HEK293T (cell line): Measurements from ENCODE around the gene GAREM1.
"Not testable (repeated sequence)": the region's sequence is repeated elsewhere in the genome, so short reads cannot be mapped to it uniquely, and the experiment has no call there.

Source experiments
- CTCF ChIA-PET: fragments of 350-600 bp; formaldehyde crosslinking; extraction: SDS; loops from one replicate; lab custom pipeline; 2021; ENCODE audit warnings: antibody characterized with exemption, inconsistent platforms; lab: Yijun Ruan, JAX
- POLR2A ChIA-PET: fragments of 350-600 bp; formaldehyde crosslinking; extraction: SDS; loops from one replicate; lab custom pipeline; 2020; ENCODE audit warnings: antibody characterized with exemption, inconsistent platforms; lab: Yijun Ruan, JAX
- DNase-seq: peaks from one replicate; pipeline ENCODE4 v3.0.0; 2012; ENCODE audit warnings: mixed read lengths; ENCODE audit errors: extremely low spot score
- ARNT ChIP-seq: fragments of 450-650 bp; IDR thresholded peaks from 2 replicates; pipeline ENCODE4 v1.6.1; 2017; ENCODE audit warnings: mild to moderate bottlenecking
- BHLHE40 ChIP-seq: fragments of 450-650 bp; IDR thresholded peaks from 2 replicates; pipeline ENCODE4 v1.6.1; 2016; ENCODE audit warnings: mild to moderate bottlenecking, moderate library complexity, borderline replicate concordance
- CTBP1 ChIP-seq: fragments of 450-650 bp; IDR thresholded peaks from 2 replicates; pipeline ENCODE4 v1.6.1; 2016; ENCODE audit warnings: borderline replicate concordance
- ELF4 ChIP-seq: fragments of 450-650 bp; IDR thresholded peaks from 2 replicates; pipeline ENCODE4 v1.6.1; 2017; ENCODE audit warnings: antibody characterized with exemption
- FOXA1 ChIP-seq: fragments of 450-650 bp; IDR thresholded peaks from 2 replicates; pipeline ENCODE4 v1.6.1; 2016; ENCODE audit warnings: mild to moderate bottlenecking
- FOXK2 ChIP-seq: fragments of 450-650 bp; IDR thresholded peaks from 2 replicates; pipeline ENCODE4 v1.6.1; 2016; ENCODE audit warnings: mild to moderate bottlenecking
- FOXM1 ChIP-seq: fragments of 450-650 bp; IDR thresholded peaks from 2 replicates; pipeline ENCODE4 v1.6.1; 2017; ENCODE audit warnings: mild to moderate bottlenecking, borderline replicate concordance
- HDGF ChIP-seq: fragments of 450-650 bp; IDR thresholded peaks from 2 replicates; pipeline ENCODE4 v1.6.1; 2017; ENCODE audit warnings: antibody characterized with exemption, borderline replicate concordance
- L3MBTL2 ChIP-seq: fragments of 450-650 bp; conservative IDR thresholded peaks from 2 replicates; pipeline ENCODE4 v1.6.1; 2016; ENCODE audit warnings: mild to moderate bottlenecking
- LEF1 ChIP-seq: fragments of 450-650 bp; IDR thresholded peaks from 2 replicates; pipeline ENCODE4 v1.6.1; 2017; ENCODE audit warnings: mild to moderate bottlenecking, borderline replicate concordance
- NFRKB ChIP-seq: fragments of 450-650 bp; IDR thresholded peaks from 2 replicates; pipeline ENCODE4 v1.6.1; 2016; ENCODE audit warnings: mild to moderate bottlenecking, moderate library complexity
- SP1 ChIP-seq: fragments of 450-650 bp; IDR thresholded peaks from 2 replicates; pipeline ENCODE4 v1.6.1; 2017
- SUZ12 ChIP-seq: fragments of 450-650 bp; IDR thresholded peaks from 2 replicates; pipeline ENCODE4 v1.6.1; 2016; ENCODE audit warnings: mild to moderate bottlenecking
- TARDBP ChIP-seq: fragments of 450-650 bp; IDR thresholded peaks from 2 replicates; pipeline ENCODE4 v1.6.1; 2016
- ZNF384 ChIP-seq: fragments of 450-650 bp; IDR thresholded peaks from 2 replicates; pipeline ENCODE4 v1.6.1; 2016
- TF ChIP-seq, protein P1 (sequence below): fragments of 450-650 bp; IDR thresholded peaks from 2 replicates; pipeline ENCODE4 v1.6.1; 2016

GAREM1 gene

DNA sequence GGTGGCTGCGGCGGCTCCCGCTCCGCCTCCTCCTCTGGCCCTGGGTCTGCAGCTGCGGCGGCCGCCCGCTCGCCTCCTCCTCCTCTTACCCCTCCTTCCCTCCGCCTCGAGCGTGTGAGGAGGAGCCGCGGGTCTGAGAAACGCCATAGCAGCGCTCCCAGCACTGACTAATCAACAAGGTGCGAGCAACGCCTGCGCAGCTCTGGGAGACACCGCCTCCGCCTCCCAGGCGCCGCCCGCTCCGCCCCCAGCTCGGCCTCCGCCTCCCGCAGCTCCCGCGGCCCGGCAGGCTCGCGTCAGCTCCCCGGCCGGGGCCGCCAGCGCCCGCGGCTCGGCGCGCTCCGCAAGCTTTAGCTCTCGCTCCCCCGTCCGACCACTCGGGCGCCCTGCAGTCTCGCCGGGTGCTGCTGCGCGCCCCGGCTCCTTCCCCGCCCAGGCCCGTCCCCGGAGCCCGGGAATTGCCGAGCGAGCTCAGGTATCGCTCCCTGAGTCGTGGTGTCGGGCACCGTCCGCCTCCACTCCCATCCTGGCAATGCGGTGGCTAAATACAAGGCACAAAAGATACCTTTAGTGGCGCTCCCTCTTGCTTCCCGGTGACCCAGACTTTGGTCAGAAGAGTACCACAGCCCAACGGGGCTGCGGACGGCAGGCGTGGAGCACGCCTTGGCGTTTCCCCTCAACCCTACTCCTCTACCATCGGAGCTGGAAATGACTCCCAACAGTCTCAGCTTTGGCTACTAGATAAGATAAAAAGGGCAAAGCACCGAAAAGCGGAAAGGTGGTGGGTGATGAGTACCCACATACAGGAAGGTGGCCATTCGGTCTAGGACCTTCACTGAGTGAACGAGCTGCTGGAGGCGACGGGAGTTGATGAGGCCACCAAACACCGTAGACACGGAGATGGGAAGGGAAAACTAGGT, at the start of gene GAREM1:
TSS of gene GAREM1 (minus strand) at position 169 of the 920 bp plus-strand sequence. CDS start 454 bp downstream, outside the sequence.
- POLR2A ChIA-PET, result interaction anchor here (0.5 to 4.2 kb wide), 50 partner anchors 9 to 528 kb away, joined by 3 to 20 read pairs (median 4); partner anchors contain the start of genes RNF125 and TRAPPC8
- CTCF ChIA-PET, result interaction anchor here (0.6 to 4.5 kb wide), 28 partner anchors 10 to 490 kb away, joined by 3 to 42 read pairs (median 4); no protein-coding TSS in a partner anchor
- TF ChIP-seq FOXM1 (peak; percentile 46; the same call in 1 of the 2 replicates), L3MBTL2 (no peak; the same call in 1 of the 2 replicates), LEF1 (peak; percentile 40; the same call in 1 of the 2 replicates)
- peak; percentile 99 for DNase-seq

DNA sequence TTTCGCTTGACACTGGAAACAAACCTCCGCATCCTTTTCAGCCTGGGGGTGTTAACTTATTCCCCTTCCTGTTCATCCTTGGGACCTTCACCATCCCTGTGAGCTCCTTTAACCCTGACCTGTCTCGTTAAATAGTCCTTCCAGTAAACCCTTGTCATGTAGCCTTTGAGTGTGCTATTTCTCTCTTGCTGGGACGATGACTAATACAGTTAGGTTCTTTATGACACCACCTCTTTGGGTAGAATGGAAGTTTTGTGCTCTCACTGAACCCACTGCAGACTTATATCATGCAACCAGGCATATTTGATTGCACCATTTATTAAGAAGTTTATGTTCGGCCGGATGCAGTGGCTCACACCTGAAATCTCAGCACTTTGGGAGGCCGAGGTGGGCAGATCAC, 40.5 kb upstream of the GAREM1 start:
- TF ChIP-seq ELF4 (no peak), HDGF (no peak), NFRKB (no peak)
- CTCF ChIA-PET, result no interaction called here
- POLR2A ChIA-PET, result no interaction called here
- no peak for DNase-seq

DNA sequence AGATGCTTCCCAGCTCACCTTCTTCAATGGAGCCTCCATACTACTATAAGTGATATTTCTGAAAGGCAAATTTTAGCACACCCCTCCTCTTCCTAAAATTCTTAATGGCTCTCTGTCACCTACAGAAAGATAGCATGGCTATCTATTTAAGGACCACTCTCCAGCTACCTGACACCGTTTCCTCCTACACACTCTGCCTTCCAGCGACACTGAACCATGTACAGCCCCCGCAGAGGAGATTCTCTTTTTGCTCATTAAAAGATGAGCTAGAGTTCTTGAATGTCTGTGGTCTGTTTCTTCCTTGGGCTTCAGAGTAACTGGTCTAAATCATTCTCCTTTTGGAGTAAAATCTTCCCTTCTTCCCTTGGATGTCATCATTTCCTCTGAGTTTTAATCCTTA, 38.4 kb upstream of the GAREM1 start:
- ChIA-PET CTCF (interaction anchor here (0.6 to 1.2 kb wide), 2 partner anchors 355 to 482 kb away, joined by 4 to 9 read pairs; no protein-coding TSS in a partner anchor), POLR2A (interaction anchor here (0.9 kb wide), 1 partner anchor 36 kb away, joined by 3 read pairs; no protein-coding TSS in a partner anchor)
- no peak for DNase-seq
- TF ChIP-seq CTBP1 (no peak), HDGF (no peak), NFRKB (no peak), ARNT (no peak), FOXK2 (no peak), SP1 (no peak), SUZ12 (no peak), LEF1 (no peak), FOXA1 (no peak), ELF4 (no peak), ZNF384 (no peak), TARDBP (no peak), BHLHE40 (no peak), L3MBTL2 (no peak), FOXM1 (no peak)
- TF ChIP-seq, protein P1, sequence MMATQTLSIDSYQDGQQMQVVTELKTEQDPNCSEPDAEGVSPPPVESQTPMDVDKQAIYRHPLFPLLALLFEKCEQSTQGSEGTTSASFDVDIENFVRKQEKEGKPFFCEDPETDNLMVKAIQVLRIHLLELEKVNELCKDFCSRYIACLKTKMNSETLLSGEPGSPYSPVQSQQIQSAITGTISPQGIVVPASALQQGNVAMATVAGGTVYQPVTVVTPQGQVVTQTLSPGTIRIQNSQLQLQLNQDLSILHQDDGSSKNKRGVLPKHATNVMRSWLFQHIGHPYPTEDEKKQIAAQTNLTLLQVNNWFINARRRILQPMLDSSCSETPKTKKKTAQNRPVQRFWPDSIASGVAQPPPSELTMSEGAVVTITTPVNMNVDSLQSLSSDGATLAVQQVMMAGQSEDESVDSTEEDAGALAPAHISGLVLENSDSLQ, result no peak

DNA sequence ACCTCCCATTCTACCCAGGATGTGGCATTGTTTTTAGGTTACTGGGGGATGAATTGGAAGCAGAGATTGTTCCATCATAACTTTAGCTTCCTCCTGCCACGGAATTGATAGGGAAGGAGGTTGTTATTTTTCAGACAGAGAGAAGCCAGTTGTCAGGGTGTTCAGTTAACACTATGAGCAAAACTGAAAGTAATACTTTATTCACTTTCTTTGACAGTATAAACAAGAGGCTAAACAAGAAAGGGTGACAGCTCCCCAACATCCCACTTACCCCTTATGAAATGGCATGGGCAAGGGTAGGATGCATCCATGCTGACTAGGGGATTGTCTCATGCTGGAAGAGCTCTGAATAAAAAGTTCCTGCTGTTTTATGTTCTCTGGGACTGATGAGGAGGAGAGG, 36.4 kb upstream of the GAREM1 start:
- CTCF ChIA-PET, result no interaction called here
- no peak for DNase-seq
- TF ChIP-seq SUZ12 (no peak), ARNT (no peak), L3MBTL2 (no peak), TARDBP (no peak), ELF4 (no peak)

DNA sequence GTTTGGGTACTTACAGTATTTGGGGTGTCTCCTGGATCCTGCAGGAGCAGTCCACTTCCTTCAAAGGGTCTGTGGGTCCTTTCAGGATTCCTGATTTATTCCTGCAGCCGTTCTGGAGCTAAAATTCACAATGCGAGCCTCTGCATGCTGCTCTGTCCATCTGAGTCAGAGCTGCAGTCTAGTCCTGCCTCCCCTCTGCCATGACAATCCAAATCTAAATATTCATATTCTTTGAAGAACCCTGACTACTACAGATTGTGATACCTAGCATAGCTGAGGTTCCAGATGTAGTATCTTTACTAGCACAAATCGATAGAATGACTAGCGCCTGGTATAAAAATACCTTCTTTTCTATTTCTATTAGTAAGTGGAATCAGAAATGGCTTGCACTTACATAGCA, 31.3 kb upstream of the GAREM1 start:
- no peak for DNase-seq
- POLR2A ChIA-PET, result no interaction called here
- TF ChIP-seq FOXM1, result no peak
- no peak for TF ChIP-seq ZNF384
- TF ChIP-seq BHLHE40, result no peak
- TF ChIP-seq ELF4, result no peak
- TF ChIP-seq ARNT, result no peak
- no peak for TF ChIP-seq HDGF

More for the DNA sequence above, 36.4 kb upstream of the GAREM1 start:
- POLR2A ChIA-PET, result no interaction called here

DNA sequence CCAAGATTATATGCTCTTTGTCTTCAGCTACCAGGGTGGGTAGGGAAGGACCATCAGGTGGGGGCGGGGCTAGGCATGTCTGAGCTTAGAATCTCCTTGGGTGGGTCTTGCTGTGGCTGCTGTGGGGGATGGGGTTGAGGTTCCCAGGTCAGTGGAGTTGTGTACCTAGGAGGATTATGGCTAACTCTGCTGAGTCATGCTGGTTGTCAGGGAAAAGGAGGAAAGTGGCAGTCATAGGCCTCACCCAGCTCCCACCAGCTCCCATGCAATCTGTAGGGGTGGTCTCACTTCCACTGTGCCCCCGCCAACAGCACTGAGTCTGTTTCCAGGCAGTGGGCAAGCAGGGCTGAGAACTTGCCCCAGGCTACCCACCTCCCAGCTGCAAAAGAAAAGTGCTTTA, 30.6 kb upstream of the GAREM1 start:
- POLR2A ChIA-PET, DNase-seq, CTCF ChIA-PET: not testable (repeated sequence)

More for the DNA sequence above, 31.3 kb upstream of the GAREM1 start:
- CTCF ChIA-PET, result no interaction called here

DNA sequence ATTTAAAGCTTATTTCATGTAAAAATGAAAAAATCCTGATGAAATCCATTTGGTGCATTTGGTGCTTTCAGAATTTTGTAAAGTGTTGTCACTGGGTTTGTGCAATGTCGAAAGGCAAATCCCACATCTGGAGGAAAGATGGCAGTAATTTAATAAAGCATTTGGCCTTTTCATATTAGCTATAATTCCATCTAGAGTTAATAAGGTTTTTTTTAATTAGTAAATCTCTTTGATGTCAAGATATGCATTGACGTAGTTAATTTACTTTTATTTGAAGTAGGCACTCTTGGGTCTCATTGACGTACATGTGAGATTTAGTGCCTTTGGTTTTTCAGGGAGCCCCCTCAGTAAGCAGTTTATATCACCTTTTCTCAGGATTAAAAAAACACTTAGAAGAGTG, 12.3 kb upstream of the GAREM1 start:
- TF ChIP-seq FOXM1 (no peak), SP1 (no peak), FOXA1 (no peak), NFRKB (no peak), TARDBP (no peak), SUZ12 (no peak), L3MBTL2 (no peak)
- ChIA-PET POLR2A (interaction anchor here (1.2 kb wide), 1 partner anchor 12 kb away, joined by 4 read pairs; the partner anchor contains the start of gene GAREM1), CTCF (interaction anchor here (0.6 to 1.2 kb wide), 3 partner anchors 9 to 325 kb away, joined by 3 to 4 read pairs (median 4); no protein-coding TSS in a partner anchor)
- no peak for DNase-seq

DNA sequence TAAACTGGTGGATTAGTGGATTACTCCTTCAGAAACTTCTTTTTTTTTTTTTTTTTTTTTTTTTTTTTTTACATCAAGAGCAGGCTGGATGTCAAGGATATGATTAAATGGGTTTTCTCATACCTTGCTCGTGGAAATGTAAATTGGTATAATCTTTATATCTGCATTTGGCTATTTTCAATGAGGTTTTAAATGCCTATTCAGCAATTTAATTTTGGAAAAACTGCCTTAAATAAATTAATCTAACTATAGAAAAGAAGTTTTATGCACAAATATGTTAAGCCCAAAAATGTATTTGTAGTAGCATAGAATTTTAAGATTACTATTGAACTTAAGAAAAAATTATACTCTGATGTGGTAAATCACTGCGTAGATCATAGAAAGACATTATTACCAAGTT, 11.4 kb upstream of the GAREM1 start:
- DNase-seq, result no peak
- TF ChIP-seq HDGF (no peak), TARDBP (no peak), ZNF384 (no peak), L3MBTL2 (no peak), FOXA1 (no peak)
- ChIA-PET CTCF (no interaction called here), POLR2A (interaction anchor here (1.2 kb wide), 1 partner anchor 11 kb away, joined by 4 read pairs; the partner anchor contains the start of gene GAREM1)
